AG04450 (cell line): ENCODE data around the gene FAM163A. TPM values are rescaled to one million over a fixed set of nuclear protein-coding genes. Genes with fewer than 3 reads are reported as not detected.

Experiments used
- CTCF ChIA-PET: fragments of 300-600, 350-600 bp; formaldehyde crosslinking; extraction: SDS; loops from one replicate; lab custom pipeline; 2022; ENCODE audit warnings: antibody characterized with exemption, inconsistent platforms; lab: Charles Lee
- POLR2A ChIA-PET: fragments of 350-600 bp; formaldehyde crosslinking; extraction: SDS; loops from one replicate; lab custom pipeline; 2021; ENCODE audit warnings: antibody characterized with exemption, inconsistent platforms; lab: Yijun Ruan, JAX
- DNase-seq: peaks from one replicate; pipeline ENCODE4 v3.0.0-alpha.2; 2011; ENCODE audit warnings: low read depth, low spot score
- H3K27ac ChIP-seq: one replicate; pipeline ENCODE4 v1.5.1; 2012; ENCODE audit warnings: low read depth, low read length, control low read depth
- H3K27me3 ChIP-seq: one replicate; pipeline ENCODE4 v1.6.0; 2012; ENCODE audit warnings: low read length; ENCODE audit not compliant: control insufficient read depth, insufficient read depth
- H3K4me3 ChIP-seq: 2 replicates; pipeline ENCODE4 v1.5.1; 2011; ENCODE audit warnings: mild to moderate bottlenecking, low read depth, low read length, control low read depth
- H3K9me3 ChIP-seq: 2 replicates; pipeline ENCODE4 v1.5.1; 2012; ENCODE audit warnings: low read length; ENCODE audit not compliant: control insufficient read depth, insufficient read depth
- CTCF ChIP-seq: IDR thresholded peaks from 2 replicates; pipeline ENCODE4 v1.5.1; 2011; ENCODE audit warnings: low read depth, low read length, control low read depth, inconsistent platforms
- polyA plus RNA-seq: library from polyadenylated mRNA; depleted of rRNA; stranded (reverse); fragments of >200 nt; gene quantifications from 2 replicates; pipeline ENCODE4 v1.2.3, GENCODE V29; 2011

FAM163A gene
- polyA plus RNA-seq, 1 experiment: not detected

- TF ChIP-seq CTCF: no peak
- H3K9me3 ChIP-seq: no peaks in the 10 kb centered on the region
- DNase-seq: no peak
- no peak overlapping the region for H3K4me3 ChIP-seq
- ChIA-PET CTCF (interaction anchor here (1.4 to 3.4 kb wide), 2 partner anchors 42 kb away, joined by 6 to 10 read pairs; no protein-coding TSS in a partner anchor), POLR2A (no interaction called here)
- H3K27ac ChIP-seq: no peak overlapping the region
- H3K27me3 ChIP-seq: peaks cover 5% of the 10 kb centered on the region
Measured at GRCh38 chr1:179773264-179773663, 30.2 kb downstream of the FAM163A start.

- no peak for TF ChIP-seq CTCF
- H3K4me3 ChIP-seq: no peak overlapping the region
- H3K27ac ChIP-seq: no peak overlapping the region
- no peak for DNase-seq
- POLR2A ChIA-PET: no interaction called here
- peaks cover 5% of the 10 kb centered on the region for H3K27me3 ChIP-seq
- CTCF ChIA-PET: interaction anchor here (1.3 to 1.4 kb wide), 2 partner anchors 41 to 68 kb away, joined by 3 to 6 read pairs; no protein-coding TSS in a partner anchor
- H3K9me3 ChIP-seq: no peaks in the 10 kb centered on the region
Measured at GRCh38 chr1:179774000-179774399, 30.9 kb downstream of the FAM163A start.

- Histone ChIP-seq H3K4me3 (no peak overlapping the region), H3K9me3 (no peaks in the 10 kb centered on the region), H3K27me3 (peaks cover 5% of the 10 kb centered on the region), H3K27ac (no peak overlapping the region)
- TF ChIP-seq CTCF: no peak
- CTCF ChIA-PET: interaction anchor here (1.3 to 1.4 kb wide), 2 partner anchors 40 to 68 kb away, joined by 3 to 6 read pairs; no protein-coding TSS in a partner anchor
- DNase-seq: no peak
- POLR2A ChIA-PET: no interaction called here
Measured at GRCh38 chr1:179774566-179774965, 31.5 kb downstream of the FAM163A start.

GRCh38 chr1:179775009-179775408, 31.9 kb downstream of the FAM163A start:
- Histone ChIP-seq H3K27ac (no peak overlapping the region), H3K4me3 (no peak overlapping the region), H3K27me3 (peaks cover 5% of the 10 kb centered on the region), H3K9me3 (no peaks in the 10 kb centered on the region)
- ChIA-PET POLR2A (no interaction called here), CTCF (interaction anchor here (1.3 to 3.0 kb wide), 5 partner anchors 35 to 69 kb away, joined by 3 to 18 read pairs (median 6); no protein-coding TSS in a partner anchor)
- TF ChIP-seq CTCF: no peak
- no peak for DNase-seq

- no peak for TF ChIP-seq CTCF
- no peak for DNase-seq
- Histone ChIP-seq H3K27ac (no peak overlapping the region), H3K4me3 (no peak overlapping the region), H3K27me3 (peaks cover 10% of the 10 kb centered on the region), H3K9me3 (no peaks in the 10 kb centered on the region)
- ChIA-PET POLR2A (no interaction called here), CTCF (interaction anchor here (1.5 to 3.0 kb wide), 3 partner anchors 33 to 71 kb away, joined by 4 to 18 read pairs (median 8); no protein-coding TSS in a partner anchor)
Measured at GRCh38 chr1:179776831-179777230, 33.7 kb downstream of the FAM163A start.
